ENCODE measurements around the gene CCDC150.

GRCh38 chr2:196742216-196742615 is 102.7 kb downstream of the CCDC150 start:
- TF ChIP-seq CTCF (conservative IDR thresholded peaks at IDR 0.05) (no peak), ZFX (IDR thresholded peaks at IDR 0.05) (no peak)

All from C4-2B (cell line).